Activated T-cell treated with anti-CD3 and anti-CD28 coated beads for 24 hours (primary cell): Measurements from ENCODE around the gene SFT2D1.
"Not testable (repeated sequence)": the region's sequence is repeated elsewhere in the genome, so short reads cannot be mapped to it uniquely, and the experiment has no call there.

ENCODE experiments used
- DNase-seq: peaks from one replicate; pipeline ENCODE4 v3.0.0-alpha.2; 2020; ENCODE audit warnings: low read depth

The SFT2D1 gene

GRCh38 chr6:166364456-166364855 lies 22.1 kb upstream of the SFT2D1 start:
- no peak for DNase-seq

GRCh38 chr6:166362427-166362826 lies 20.1 kb upstream of the SFT2D1 start:
- DNase-seq = not testable (repeated sequence)

- DNase-seq = no peak
These were observed 18.7 kb upstream of the SFT2D1 start for GRCh38 chr6:166361077-166361429.

- DNase-seq = no peak
These were observed 18.1 kb upstream of the SFT2D1 start for GRCh38 chr6:166360243-166361076.

- DNase-seq = no peak
These were observed 13.2 kb upstream of the SFT2D1 start for GRCh38 chr6:166355552-166355951.

GRCh38 chr6:166354965-166355364 lies 12.6 kb upstream of the SFT2D1 start:
- no peak for DNase-seq

- no peak for DNase-seq
These were observed 11.8 kb upstream of the SFT2D1 start for GRCh38 chr6:166354143-166354542.

GRCh38 chr6:166353507-166353906 lies 11.2 kb upstream of the SFT2D1 start:
- DNase-seq = no peak

GRCh38 chr6:166352923-166353322 lies 10.6 kb upstream of the SFT2D1 start:
- no peak for DNase-seq

GRCh38 chr6:166351715-166352285 lies 9.5 kb upstream of the SFT2D1 start:
- DNase-seq = no peak

GRCh38 chr6:166348305-166348949 lies 6.1 kb upstream of the SFT2D1 start:
- no peak for DNase-seq

GRCh38 chr6:166346965-166347364 lies 4.6 kb upstream of the SFT2D1 start:
- no peak for DNase-seq

- no peak for DNase-seq
These were observed 4.1 kb upstream of the SFT2D1 start for GRCh38 chr6:166346449-166346848.

GRCh38 chr6:166345672-166346071 lies 3.3 kb upstream of the SFT2D1 start:
- not testable (repeated sequence) for DNase-seq

GRCh38 chr6:166344921-166345320 lies 2.6 kb upstream of the SFT2D1 start:
- DNase-seq = not testable (repeated sequence)

- no peak for DNase-seq
These were observed 1.9 kb upstream of the SFT2D1 start for GRCh38 chr6:166344240-166344639.

GRCh38 chr6:166343150-166343487 lies 774 bp upstream of the SFT2D1 start:
- DNase-seq = no peak

- DNase-seq = no peak
These were observed 382 bp downstream of the SFT2D1 start for GRCh38 chr6:166341977-166342348.

- DNase-seq = no peak
These were observed 881 bp downstream of the SFT2D1 start for GRCh38 chr6:166341464-166341863.

GRCh38 chr6:166338854-166339253 lies 3.5 kb downstream of the SFT2D1 start:
- no peak for DNase-seq

GRCh38 chr6:166336847-166337246 lies 5.5 kb downstream of the SFT2D1 start:
- DNase-seq = no peak

- no peak for DNase-seq
These were observed 6.7 kb downstream of the SFT2D1 start for GRCh38 chr6:166335378-166336302.
